Mucosa of descending colon (tissue), 3 donors: ENCODE results near the gene CCNG2. TPM values are rescaled to one million over a fixed set of nuclear protein-coding genes. Genes with fewer than 3 reads are reported as not detected.

Source experiments
- ATAC-seq: fragments of 200-7000 bp; cut with Tn5 transposase; one replicate; pipeline ENCODE4 v1.9.1; 2020; ENCODE audit warnings: mild to moderate bottlenecking, moderate library complexity
- DNase-seq, 3 donors: peaks; one replicate each; pipeline ENCODE4 v3.0.0-alpha.2; 2020
- H3K36me3 ChIP-seq: fragments of 200-600 bp; one replicate; pipeline ENCODE4 v1.8.0; 2021; ENCODE audit warnings: low read depth, mild to moderate bottlenecking
- H3K4me1 ChIP-seq: fragments of 200-600 bp; one replicate; pipeline ENCODE4 v1.8.0; 2021; ENCODE audit warnings: low read depth, mild to moderate bottlenecking
- H3K4me3 ChIP-seq: fragments of 200-600 bp; one replicate; pipeline ENCODE4 v1.8.0; 2021; ENCODE audit warnings: mild to moderate bottlenecking
- H3K9me3 ChIP-seq: fragments of 200-600 bp; one replicate; pipeline ENCODE4 v1.8.0; 2021; ENCODE audit warnings: mild to moderate bottlenecking
- intact Hi-C, 2 donors: fragments of 100-400 bp; cut with DNase I in 1 of 2; cut with micrococcal nuclease in 1 of 2; formaldehyde crosslinking; loops; one replicate each; pipeline versions ENCODE4 v1.11.0 to v1.11.1; 2022; cut with DNase I, micrococcal nuclease
- total RNA-seq, 3 donors: library from RNA; stranded (reverse); fragmentation: NEBNext Ultra II Directional in 2 of 3; extraction: Animal tissue kit (Norgen Biotek cat#: 25700) in 2 of 3; gene quantifications; one replicate each; pipeline versions ENCODE4 v1.2.1 to v1.2.4, GENCODE V29; 2021 to 2023
- TF ChIP-seq, protein P1 (sequence below): fragments of 200-600 bp; IDR thresholded peaks from one replicate; pipeline ENCODE4 v1.8.0; 2022; ENCODE audit warnings: antibody characterized with exemption, mild to moderate bottlenecking
- donor health status: DM: no; HTN: no; CAD: no; lungs with moderate emphysema.
- donor health status: DM: no; HTN: no; CAD: no.
- donor health status: DM: no; HTN: yes; CAD: no.

CCNG2 gene
- total RNA-seq, 3 donors from 2014 or later, result 36.1 to 86.5 (median 64.8) TPM

DNA sequence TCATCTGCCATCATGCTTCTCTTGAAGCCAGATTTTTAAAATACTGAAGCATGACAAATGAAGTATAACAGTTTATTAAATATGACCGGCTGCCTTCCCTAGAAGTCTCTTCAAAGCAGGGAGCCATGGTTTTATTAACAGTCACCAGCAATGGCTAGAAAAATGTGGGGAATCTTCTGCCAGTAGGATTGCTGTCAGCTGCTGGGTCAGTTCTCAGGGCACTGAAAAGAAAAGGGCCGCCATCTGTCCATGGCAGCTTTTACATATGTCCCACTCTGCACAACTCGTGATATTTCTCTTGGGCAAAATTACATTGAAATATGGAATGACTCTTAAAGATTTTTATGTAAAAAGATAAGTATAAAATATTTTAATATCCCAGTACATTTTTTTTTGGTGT is 2.8 kb downstream of the CCNG2 start:
- H3K4me3 ChIP-seq, result no peak overlapping the region
- DNase-seq (no peak), ATAC-seq (no peak)
- intact Hi-C loops, result loop anchor here in 1 of 2 donors (5.0 kb wide), 1 partner anchor 83 kb away; the partner anchor contains the start of gene CCNI
- H3K4me1 ChIP-seq, result peaks cover 12% of the 10 kb centered on the region
- TF ChIP-seq, protein P1, sequence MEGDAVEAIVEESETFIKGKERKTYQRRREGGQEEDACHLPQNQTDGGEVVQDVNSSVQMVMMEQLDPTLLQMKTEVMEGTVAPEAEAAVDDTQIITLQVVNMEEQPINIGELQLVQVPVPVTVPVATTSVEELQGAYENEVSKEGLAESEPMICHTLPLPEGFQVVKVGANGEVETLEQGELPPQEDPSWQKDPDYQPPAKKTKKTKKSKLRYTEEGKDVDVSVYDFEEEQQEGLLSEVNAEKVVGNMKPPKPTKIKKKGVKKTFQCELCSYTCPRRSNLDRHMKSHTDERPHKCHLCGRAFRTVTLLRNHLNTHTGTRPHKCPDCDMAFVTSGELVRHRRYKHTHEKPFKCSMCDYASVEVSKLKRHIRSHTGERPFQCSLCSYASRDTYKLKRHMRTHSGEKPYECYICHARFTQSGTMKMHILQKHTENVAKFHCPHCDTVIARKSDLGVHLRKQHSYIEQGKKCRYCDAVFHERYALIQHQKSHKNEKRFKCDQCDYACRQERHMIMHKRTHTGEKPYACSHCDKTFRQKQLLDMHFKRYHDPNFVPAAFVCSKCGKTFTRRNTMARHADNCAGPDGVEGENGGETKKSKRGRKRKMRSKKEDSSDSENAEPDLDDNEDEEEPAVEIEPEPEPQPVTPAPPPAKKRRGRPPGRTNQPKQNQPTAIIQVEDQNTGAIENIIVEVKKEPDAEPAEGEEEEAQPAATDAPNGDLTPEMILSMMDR, result no peak
- no peaks in the 10 kb centered on the region for H3K9me3 ChIP-seq
- no peaks in the 10 kb centered on the region for H3K36me3 ChIP-seq

DNA sequence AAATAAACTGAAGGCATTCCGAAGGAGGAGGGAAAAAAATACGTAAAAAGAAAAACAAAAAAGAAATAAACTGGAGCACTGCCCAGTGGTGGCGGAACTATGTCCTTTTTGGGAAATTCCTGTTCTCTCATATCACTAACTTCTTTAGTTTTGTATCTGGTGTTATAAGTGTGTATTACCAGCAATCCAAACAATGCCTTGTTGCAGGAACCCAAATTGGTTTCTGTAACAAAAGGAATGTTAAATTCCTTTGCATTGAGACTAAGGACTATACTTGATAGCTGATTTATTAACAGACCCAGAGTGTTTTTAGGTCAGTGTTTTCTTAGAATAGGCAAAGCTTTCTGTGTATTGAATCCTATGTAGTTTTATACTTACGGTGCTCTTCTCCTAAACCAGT is 6.6 kb downstream of the CCNG2 start:
- DNase-seq (no peak), ATAC-seq (no peak)
- H3K36me3 ChIP-seq, result no peaks in the 10 kb centered on the region
- peaks cover 3% of the 10 kb centered on the region for H3K4me1 ChIP-seq
- H3K4me3 ChIP-seq, result no peak overlapping the region
- intact Hi-C loops, result no loop called here
- H3K9me3 ChIP-seq, result no peaks in the 10 kb centered on the region
- TF ChIP-seq, protein P1, result no peak

DNA sequence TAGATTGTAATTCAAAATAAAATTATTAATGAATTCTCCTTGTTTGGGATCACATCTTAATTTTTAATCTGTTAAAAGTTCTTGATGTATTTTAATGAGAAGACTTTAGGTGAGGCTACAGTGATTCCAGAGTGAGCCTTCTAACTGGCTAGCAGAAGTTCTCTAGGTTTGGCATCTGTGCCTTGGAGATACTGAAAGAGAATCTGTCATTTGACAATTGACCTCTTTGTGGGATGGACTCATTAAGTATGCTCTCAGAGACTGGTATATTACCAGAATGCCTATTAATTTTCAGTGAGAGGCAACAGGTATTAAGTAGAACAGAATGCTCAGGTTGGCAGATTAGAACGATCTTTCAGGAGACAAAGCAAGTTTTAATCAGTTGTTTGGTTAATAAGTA is 10.2 kb downstream of the CCNG2 start:
- H3K4me1 ChIP-seq, result no peaks in the 10 kb centered on the region
- no peaks in the 10 kb centered on the region for H3K36me3 ChIP-seq
- TF ChIP-seq, protein P1, result no peak
- ATAC-seq (no peak), DNase-seq (no peak)
- intact Hi-C loops, result no loop called here
- no peaks in the 10 kb centered on the region for H3K9me3 ChIP-seq
- no peak overlapping the region for H3K4me3 ChIP-seq

DNA sequence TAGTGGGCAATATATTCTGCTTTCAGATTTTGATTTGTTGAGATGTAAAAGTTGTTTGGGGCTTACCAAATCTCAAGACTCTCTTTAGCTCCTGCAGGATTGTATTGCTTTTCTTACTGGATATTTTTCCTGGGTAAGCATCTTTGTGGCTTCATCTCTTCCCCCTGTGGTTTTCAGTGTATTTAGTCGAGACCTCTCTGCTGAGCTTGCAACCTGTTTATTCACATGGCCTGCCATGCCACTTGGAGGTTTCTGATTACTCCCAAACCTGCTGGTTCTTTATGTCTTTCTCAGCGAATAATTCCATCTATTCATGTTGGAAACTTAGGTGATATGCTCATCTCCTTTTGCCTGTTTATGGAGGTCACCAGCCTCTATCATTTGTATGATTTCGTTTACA is 10.9 kb downstream of the CCNG2 start:
- intact Hi-C loops, result no loop called here
- TF ChIP-seq, protein P1, result no peak
- Histone ChIP-seq H3K4me1 (no peaks in the 10 kb centered on the region), H3K36me3 (no peaks in the 10 kb centered on the region), H3K9me3 (no peaks in the 10 kb centered on the region), H3K4me3 (no peak overlapping the region)
- no peak for DNase-seq
- no peak for ATAC-seq

DNA sequence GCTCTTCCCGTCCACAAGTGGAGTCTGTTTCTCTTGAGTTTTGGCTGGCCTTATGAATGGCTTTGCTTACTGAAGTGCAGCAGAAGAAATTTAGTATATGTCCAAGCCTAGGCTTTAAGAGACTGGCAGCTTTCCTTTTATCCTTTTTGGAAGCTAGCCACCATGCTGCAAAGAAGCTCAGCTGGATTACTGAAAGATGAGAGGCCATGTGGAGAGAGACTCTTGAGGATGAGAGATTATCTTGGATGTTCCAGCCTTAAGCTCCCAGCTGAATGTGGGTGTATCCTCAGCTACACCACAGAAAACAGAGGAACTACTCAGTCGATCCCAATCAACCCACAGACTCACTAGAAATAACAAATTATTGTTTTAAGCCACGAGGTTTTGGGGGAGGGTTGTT is 12.5 kb downstream of the CCNG2 start:
- intact Hi-C loops, result no loop called here

More for the DNA sequence above, 12.5 kb downstream of the CCNG2 start:
- H3K4me1 ChIP-seq, result no peaks in the 10 kb centered on the region
- DNase-seq, result no peak
- ATAC-seq, result no peak
- H3K4me3 ChIP-seq, result no peak overlapping the region
- TF ChIP-seq, protein P1, result no peak
- H3K9me3 ChIP-seq, result no peaks in the 10 kb centered on the region
- no peaks in the 10 kb centered on the region for H3K36me3 ChIP-seq
